ENCODE measurements around the gene TBC1D3I. TPM values are rescaled to one million over a fixed set of nuclear protein-coding genes. Genes with fewer than 3 reads are reported as not detected.
"Not testable (repeated sequence)": the region's sequence is repeated elsewhere in the genome, so short reads cannot be mapped to it uniquely, and the experiment has no call there.

TBC1D3I gene
- total and polyA plus RNA-seq, 9 donors, result 0.13 to 0.89 (median 0.24) TPM; not detected in 3

- H3K27ac ChIP-seq; H3K9me3 ChIP-seq; intact Hi-C loops (cut with DNase I); H3K27me3 ChIP-seq; DNase-seq; H3K4me1 ChIP-seq (ENCODE audit: insufficient read depth); H3K36me3 ChIP-seq; H3K4me3 ChIP-seq: not testable (repeated sequence)
- WGBS, 3 donors, result 82 to 86% (median 84%) methylated on average over 7 of the region's 7 CpGs
Observed at GRCh38 chr17:36215406-36216308, 48.7 kb downstream of the TBC1D3I start.

GRCh38 chr17:36214918-36215317, 49.5 kb downstream of the TBC1D3I start:
- no peak overlapping the region for H3K4me3 ChIP-seq
- H3K27me3 ChIP-seq, result no peaks in the 10 kb centered on the region
- no peaks in the 10 kb centered on the region for H3K9me3 ChIP-seq
- no peaks in the 10 kb centered on the region for H3K4me1 ChIP-seq (ENCODE audit: insufficient read depth)
- no peaks in the 10 kb centered on the region for H3K36me3 ChIP-seq
- H3K27ac ChIP-seq, result no peak overlapping the region
- intact Hi-C loops (cut with DNase I), result no loop called here
- TF ChIP-seq POLR2A (IDR thresholded peaks at IDR 0.05), result no peak
- no peak for TF ChIP-seq EP300 (IDR thresholded peaks at IDR 0.05)
- TF ChIP-seq CTCF (IDR thresholded peaks at IDR 0.05), result no peak
- no peak for DNase-seq

GRCh38 chr17:36213695-36214094, 50.7 kb downstream of the TBC1D3I start:
- Histone ChIP-seq H3K4me1 (ENCODE audit: insufficient read depth) (no peaks in the 10 kb centered on the region), H3K27me3 (no peaks in the 10 kb centered on the region), H3K36me3 (no peaks in the 10 kb centered on the region), H3K9me3 (no peaks in the 10 kb centered on the region), H3K4me3 (no peak overlapping the region), H3K27ac (no peak overlapping the region)
- TF ChIP-seq EP300 (IDR thresholded peaks at IDR 0.05) (no peak), POLR2A (IDR thresholded peaks at IDR 0.05) (no peak), CTCF (IDR thresholded peaks at IDR 0.05) (no peak)
- intact Hi-C loops (cut with DNase I), result no loop called here
- 80 to 89% (median 89%) methylated on average over 3 of the region's 3 CpGs for whole genome bisulfite sequencing, 3 donors
- no peak for DNase-seq

- DNase-seq, result no peak
- no peak for TF ChIP-seq POLR2A (IDR thresholded peaks at IDR 0.05)
- no peak for TF ChIP-seq CTCF (IDR thresholded peaks at IDR 0.05)
- no peak for TF ChIP-seq EP300 (IDR thresholded peaks at IDR 0.05)
- no peak overlapping the region for H3K4me3 ChIP-seq
- intact Hi-C loops (cut with DNase I), result no loop called here
- no peak overlapping the region for H3K27ac ChIP-seq
- no peaks in the 10 kb centered on the region for H3K4me1 ChIP-seq (ENCODE audit: insufficient read depth)
- WGBS, 3 donors, result 95 to 96% (median 95%) methylated on average over 3 of the region's 3 CpGs
- H3K36me3 ChIP-seq, result no peaks in the 10 kb centered on the region
- H3K27me3 ChIP-seq, result no peaks in the 10 kb centered on the region
- no peaks in the 10 kb centered on the region for H3K9me3 ChIP-seq
Observed at GRCh38 chr17:36212966-36213365, 51.4 kb downstream of the TBC1D3I start.

GRCh38 chr17:36212272-36212605, 52.1 kb downstream of the TBC1D3I start:
- Histone ChIP-seq H3K27ac (no peak overlapping the region), H3K4me3 (no peak overlapping the region), H3K36me3 (no peaks in the 10 kb centered on the region), H3K9me3 (no peaks in the 10 kb centered on the region), H3K27me3 (no peaks in the 10 kb centered on the region), H3K4me1 (ENCODE audit: insufficient read depth) (no peaks in the 10 kb centered on the region)
- WGBS, 3 donors, result 45 to 71% (median 60%) methylated on average over 4 of the region's 4 CpGs
- no peak for DNase-seq
- no peak for TF ChIP-seq CTCF (IDR thresholded peaks at IDR 0.05)
- no peak for TF ChIP-seq POLR2A (IDR thresholded peaks at IDR 0.05)
- no peak for TF ChIP-seq EP300 (IDR thresholded peaks at IDR 0.05)
- intact Hi-C loops (cut with DNase I), result no loop called here

- H3K27ac ChIP-seq; DNase-seq; H3K4me3 ChIP-seq; H3K27me3 ChIP-seq; H3K4me1 ChIP-seq (ENCODE audit: insufficient read depth); intact Hi-C loops (cut with DNase I); H3K36me3 ChIP-seq; H3K9me3 ChIP-seq: not testable (repeated sequence)
- 66 to 80% (median 80%) methylated on average over 9 to 10 of the region's 10 CpGs for WGBS, 3 donors
Observed at GRCh38 chr17:36211484-36212271, 52.7 kb downstream of the TBC1D3I start.

- H3K27me3 ChIP-seq; DNase-seq; H3K27ac ChIP-seq; H3K36me3 ChIP-seq; H3K9me3 ChIP-seq; intact Hi-C loops (cut with DNase I); H3K4me1 ChIP-seq (ENCODE audit: insufficient read depth); H3K4me3 ChIP-seq: not testable (repeated sequence)
- WGBS, 3 donors, result 88 to 93% (median 89%) methylated on average over 7 of the region's 7 CpGs
Observed at GRCh38 chr17:36210439-36211211, 53.7 kb downstream of the TBC1D3I start, which contains the start of gene CCL4L2. Gene CCL4L2, plus strand, starts transcription at chr17:36211063.

Measured in ovary (tissue), 9 donors.